ENCODE measurements around the gene LRBA. TPM values are rescaled to one million over a fixed set of nuclear protein-coding genes. Genes with fewer than 3 reads are reported as not detected.

Gene LRBA
- polyA plus RNA-seq, 1 experiment: 23.4 TPM

- TF ChIP-seq CTCF (IDR thresholded peaks at IDR 0.05; ENCODE audit: low read depth, low read length): no peak
- Histone ChIP-seq H3K27me3 (ENCODE audit: control insufficient read depth, insufficient read depth, low read length) (no peaks in the 10 kb centered on the region), H3K4me3 (ENCODE audit: low read depth, low read length) (no peak overlapping the region), H3K9me3 (ENCODE audit: control insufficient read depth, insufficient read depth, low read length) (no peaks in the 10 kb centered on the region), H3K27ac (ENCODE audit: low read depth, low read length) (no peak overlapping the region)
- CTCF ChIA-PET: interaction anchor here (0.6 to 1.5 kb wide), 3 partner anchors 14 to 405 kb away, joined by 3 read pairs; no protein-coding TSS in a partner anchor
- DNase-seq (ENCODE audit: low read depth, low spot score): no peak
- POLR2A ChIA-PET: no interaction called here
Observed at GRCh38 chr4:150462743-150463142, 552.3 kb downstream of the LRBA start.

- H3K27ac ChIP-seq (ENCODE audit: low read depth, low read length): no peak overlapping the region
- no peaks in the 10 kb centered on the region for H3K27me3 ChIP-seq (ENCODE audit: control insufficient read depth, insufficient read depth, low read length)
- ChIA-PET CTCF (interaction anchor here (1.5 kb wide), 1 partner anchor 15 kb away, joined by 3 read pairs; no protein-coding TSS in a partner anchor), POLR2A (no interaction called here)
- no peak overlapping the region for H3K4me3 ChIP-seq (ENCODE audit: low read depth, low read length)
- H3K9me3 ChIP-seq (ENCODE audit: control insufficient read depth, insufficient read depth, low read length): no peaks in the 10 kb centered on the region
- no peak for DNase-seq (ENCODE audit: low read depth, low spot score)
- no peak for TF ChIP-seq CTCF (IDR thresholded peaks at IDR 0.05; ENCODE audit: low read depth, low read length)
Observed at GRCh38 chr4:150461957-150462356, 553.1 kb downstream of the LRBA start.

- no peaks in the 10 kb centered on the region for H3K27me3 ChIP-seq (ENCODE audit: control insufficient read depth, insufficient read depth, low read length)
- H3K4me3 ChIP-seq (ENCODE audit: low read depth, low read length): no peak overlapping the region
- no peak for TF ChIP-seq CTCF (IDR thresholded peaks at IDR 0.05; ENCODE audit: low read depth, low read length)
- H3K27ac ChIP-seq (ENCODE audit: low read depth, low read length): no peak overlapping the region
- CTCF ChIA-PET: no interaction called here
- no peaks in the 10 kb centered on the region for H3K9me3 ChIP-seq (ENCODE audit: control insufficient read depth, insufficient read depth, low read length)
- DNase-seq (ENCODE audit: low read depth, low spot score): no peak
- POLR2A ChIA-PET: no interaction called here
Observed at GRCh38 chr4:150457802-150458201, 557.3 kb downstream of the LRBA start.

GRCh38 chr4:150451883-150452282 lies 563.2 kb downstream of the LRBA start:
- Histone ChIP-seq H3K9me3 (ENCODE audit: control insufficient read depth, insufficient read depth, low read length) (no peaks in the 10 kb centered on the region), H3K4me3 (ENCODE audit: low read depth, low read length) (no peak overlapping the region), H3K27ac (ENCODE audit: low read depth, low read length) (no peak overlapping the region), H3K27me3 (ENCODE audit: control insufficient read depth, insufficient read depth, low read length) (no peaks in the 10 kb centered on the region)
- ChIA-PET POLR2A (no interaction called here), CTCF (no interaction called here)
- no peak for TF ChIP-seq CTCF (IDR thresholded peaks at IDR 0.05; ENCODE audit: low read depth, low read length)
- DNase-seq (ENCODE audit: low read depth, low spot score): no peak

GRCh38 chr4:150447356-150447755 lies 567.7 kb downstream of the LRBA start:
- no peaks in the 10 kb centered on the region for H3K9me3 ChIP-seq (ENCODE audit: control insufficient read depth, insufficient read depth, low read length)
- no peak overlapping the region for H3K27ac ChIP-seq (ENCODE audit: low read depth, low read length)
- no peaks in the 10 kb centered on the region for H3K27me3 ChIP-seq (ENCODE audit: control insufficient read depth, insufficient read depth, low read length)
- TF ChIP-seq CTCF (IDR thresholded peaks at IDR 0.05; ENCODE audit: low read depth, low read length): no peak
- H3K4me3 ChIP-seq (ENCODE audit: low read depth, low read length): no peak overlapping the region
- CTCF ChIA-PET: no interaction called here
- no peak for DNase-seq (ENCODE audit: low read depth, low spot score)
- POLR2A ChIA-PET: no interaction called here

All from AG04450 (cell line).